H1 (cell line): ENCODE results near the gene ARID1B.

Experiments
- CEBPB ChIP-seq: IDR thresholded peaks from 2 replicates; pipeline ENCODE4 v1.6.1; 2012; ENCODE audit warnings: low read depth, low read length
- CTCF ChIP-seq, 3 experiments: IDR thresholded peaks; 1 replicate in 2 of 3; 2 replicates in 1 of 3; pipeline versions ENCODE4 v1.5.1 to v1.6.1; 2011; ENCODE audit warnings: low read length in 3 of 3, mild to moderate bottlenecking in 3 of 3, inconsistent platforms in 2 of 3, low read depth in 1 of 3, moderate library complexity in 1 of 3; ENCODE audit not compliant: insufficient read depth in 1 of 3; ENCODE audit errors: control extremely low read depth in 1 of 3
- EP300 ChIP-seq, 2 experiments: IDR thresholded peaks; 1 replicate in 1 of 2; 2 replicates in 1 of 2; pipeline ENCODE4 v1.6.1; 2011 to 2012; ENCODE audit warnings: low read depth in 2 of 2, low read length in 2 of 2, mild to moderate bottlenecking in 2 of 2, borderline replicate concordance in 1 of 2, inconsistent platforms in 1 of 2, moderate library complexity in 1 of 2
- HDAC6 ChIP-seq: IDR thresholded peaks from one replicate; pipeline ENCODE4 v1.7.1; 2012; ENCODE audit warnings: low read depth, mild to moderate bottlenecking, inconsistent platforms, low read length, moderate library complexity
- POLR2AphosphoS5 ChIP-seq: IDR thresholded peaks from 2 replicates; pipeline ENCODE4 v1.6.1; 2011; ENCODE audit warnings: low read depth, low read length
- SRF ChIP-seq: IDR thresholded peaks from 2 replicates; pipeline ENCODE4 v1.6.1; 2011; ENCODE audit warnings: mild to moderate bottlenecking, low read depth, low read length, moderate library complexity

DNA sequence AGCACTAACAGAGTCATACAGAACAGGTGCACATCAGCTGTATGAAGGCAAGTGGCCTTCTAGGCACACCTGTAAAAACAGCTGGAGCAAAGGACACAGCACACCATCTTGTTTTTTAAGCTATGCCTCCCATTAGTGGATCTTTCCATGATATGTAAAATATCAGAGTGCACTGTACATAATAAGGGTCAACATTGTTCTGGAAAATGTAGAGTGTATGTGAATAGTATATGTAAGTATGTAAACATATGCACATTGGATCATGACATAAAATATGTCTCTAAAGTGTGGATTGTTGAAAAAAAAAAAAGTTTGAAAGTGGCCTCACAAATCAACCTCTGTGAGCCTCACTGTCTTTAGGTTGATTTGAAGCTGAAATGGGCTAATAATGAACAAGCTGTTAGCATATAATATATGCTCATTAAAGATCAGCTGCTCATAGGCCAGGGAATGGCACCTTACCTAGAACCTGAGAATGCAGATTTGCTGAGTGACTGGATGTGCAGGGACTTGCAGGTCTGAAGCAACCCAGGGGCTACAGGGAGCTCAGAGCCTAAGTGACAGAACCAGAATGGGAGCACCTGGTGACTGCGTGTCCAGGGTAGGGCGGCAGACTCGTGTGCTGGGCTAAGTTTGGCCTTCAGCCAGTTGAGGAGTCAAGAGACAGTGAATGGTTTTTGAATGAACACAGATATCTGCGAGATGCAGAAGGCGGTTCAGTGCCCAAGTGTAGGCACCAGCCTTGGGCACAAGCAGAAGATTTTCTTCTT lies 347.5 kb downstream of the ARID1B start:
- TF ChIP-seq CTCF (IDR thresholded peaks at IDR 0.05; ENCODE audit: control extremely low read depth in 1 of 3, insufficient read depth in 1 of 3, low read depth in 1 of 3, low read length in 3 of 3) = no peak
- no peak for TF ChIP-seq CEBPB
- TF ChIP-seq POLR2AphosphoS5 = no peak
- TF ChIP-seq SRF = no peak
- TF ChIP-seq EP300 (IDR thresholded peaks at IDR 0.05; ENCODE audit: borderline replicate concordance in 1 of 2, low read depth in 2 of 2, low read length in 2 of 2) = no peak
- no peak for TF ChIP-seq HDAC6
